Vagina (tissue), 2 donors: ENCODE results near the gene CD63. TPM values are rescaled to one million over a fixed set of nuclear protein-coding genes. Genes with fewer than 3 reads are reported as not detected.

Experiments
- DNase-seq, 2 donors: peaks; one replicate each; pipeline ENCODE4 v3.0.0-alpha.2; 2017; ENCODE audit errors: extremely low spot score in 2 of 2
- H3K27ac ChIP-seq: fragments of 200-600 bp; sonication (generic); one replicate; pipeline ENCODE4 v1.5.1; 2019
- H3K27me3 ChIP-seq: fragments of 200-600 bp; sonication (generic); one replicate; pipeline ENCODE4 v1.5.1; 2019
- H3K36me3 ChIP-seq, 2 donors: fragments of 200-600 bp; sonication (generic); one replicate each; pipeline ENCODE4 v1.5.1; 2017 to 2019
- H3K4me1 ChIP-seq: fragments of 200-600 bp; sonication (generic); one replicate; pipeline ENCODE4 v1.5.1; 2019
- H3K4me3 ChIP-seq, 2 donors: fragments of 200-600 bp; sonication (generic); 1 replicate in 1 of 2; 2 replicates in 1 of 2; pipeline ENCODE4 v1.5.1; 2016 to 2019
- H3K9me3 ChIP-seq: fragments of 200-600 bp; sonication (generic); one replicate; pipeline ENCODE4 v1.5.1; 2019
- POLR2A ChIP-seq, 2 donors: fragments of 450-650 bp; IDR thresholded peaks; one replicate each; pipeline ENCODE4 v1.6.1; 2017; ENCODE audit warnings: antibody characterized with exemption in 2 of 2, mild to moderate bottlenecking in 2 of 2, moderate library complexity in 2 of 2
- POLR2AphosphoS5 ChIP-seq, 2 donors: sonication (generic); formaldehyde crosslinking; IDR thresholded peaks; one replicate each; pipeline ENCODE4 v1.9.0; 2017; ENCODE audit warnings: antibody characterized with exemption in 2 of 2, mild to moderate bottlenecking in 2 of 2, low read depth in 1 of 2; ENCODE audit not compliant: insufficient read depth in 1 of 2
- intact Hi-C: fragments of 100-400 bp; cut with DNase I; formaldehyde crosslinking; loops from one replicate; pipeline ENCODE4 v1.15.1; 2023
- total RNA-seq: library from RNA; depleted of rRNA; stranded (reverse); fragments of >200 nt; gene quantifications from one replicate; pipeline ENCODE4 v1.2.3, GENCODE V29; 2016
- TF ChIP-seq, protein P1 (sequence below), 3 experiments: fragments of 450-650 bp in 2 of 3; fragments of 200-600 bp in 1 of 3; sonication (generic) in 1 of 3; IDR thresholded peaks; one replicate each; pipeline ENCODE4 v1.5.1; 2017 to 2019; ENCODE audit warnings: antibody characterized with exemption in 3 of 3, mild to moderate bottlenecking in 2 of 3, moderate library complexity in 2 of 3

CD63 gene
- total RNA-seq, 1 donor from 2014 or later: 568 TPM

- Histone ChIP-seq H3K27me3 (no peaks in the 10 kb centered on the region), H3K36me3 (no peaks in the 10 kb centered on the region), H3K4me3 (no peak overlapping the region), H3K4me1 (peaks cover 33% of the 10 kb centered on the region), H3K9me3 (no peaks in the 10 kb centered on the region), H3K27ac (peak overlapping the region; percentile 33)
- DNase-seq: no peak
- TF ChIP-seq, protein P1, sequence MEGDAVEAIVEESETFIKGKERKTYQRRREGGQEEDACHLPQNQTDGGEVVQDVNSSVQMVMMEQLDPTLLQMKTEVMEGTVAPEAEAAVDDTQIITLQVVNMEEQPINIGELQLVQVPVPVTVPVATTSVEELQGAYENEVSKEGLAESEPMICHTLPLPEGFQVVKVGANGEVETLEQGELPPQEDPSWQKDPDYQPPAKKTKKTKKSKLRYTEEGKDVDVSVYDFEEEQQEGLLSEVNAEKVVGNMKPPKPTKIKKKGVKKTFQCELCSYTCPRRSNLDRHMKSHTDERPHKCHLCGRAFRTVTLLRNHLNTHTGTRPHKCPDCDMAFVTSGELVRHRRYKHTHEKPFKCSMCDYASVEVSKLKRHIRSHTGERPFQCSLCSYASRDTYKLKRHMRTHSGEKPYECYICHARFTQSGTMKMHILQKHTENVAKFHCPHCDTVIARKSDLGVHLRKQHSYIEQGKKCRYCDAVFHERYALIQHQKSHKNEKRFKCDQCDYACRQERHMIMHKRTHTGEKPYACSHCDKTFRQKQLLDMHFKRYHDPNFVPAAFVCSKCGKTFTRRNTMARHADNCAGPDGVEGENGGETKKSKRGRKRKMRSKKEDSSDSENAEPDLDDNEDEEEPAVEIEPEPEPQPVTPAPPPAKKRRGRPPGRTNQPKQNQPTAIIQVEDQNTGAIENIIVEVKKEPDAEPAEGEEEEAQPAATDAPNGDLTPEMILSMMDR (IDR thresholded peaks at IDR 0.05): no peak
- TF ChIP-seq POLR2A (IDR thresholded peaks at IDR 0.05) (no peak), POLR2AphosphoS5 (IDR thresholded peaks at IDR 0.05; ENCODE audit: insufficient read depth in 1 of 2, low read depth in 1 of 2) (no peak)
- intact Hi-C loops: no loop called here
These were observed 16.0 kb downstream of the CD63 start for GRCh38 chr12:55712700-55713415.

DNA sequence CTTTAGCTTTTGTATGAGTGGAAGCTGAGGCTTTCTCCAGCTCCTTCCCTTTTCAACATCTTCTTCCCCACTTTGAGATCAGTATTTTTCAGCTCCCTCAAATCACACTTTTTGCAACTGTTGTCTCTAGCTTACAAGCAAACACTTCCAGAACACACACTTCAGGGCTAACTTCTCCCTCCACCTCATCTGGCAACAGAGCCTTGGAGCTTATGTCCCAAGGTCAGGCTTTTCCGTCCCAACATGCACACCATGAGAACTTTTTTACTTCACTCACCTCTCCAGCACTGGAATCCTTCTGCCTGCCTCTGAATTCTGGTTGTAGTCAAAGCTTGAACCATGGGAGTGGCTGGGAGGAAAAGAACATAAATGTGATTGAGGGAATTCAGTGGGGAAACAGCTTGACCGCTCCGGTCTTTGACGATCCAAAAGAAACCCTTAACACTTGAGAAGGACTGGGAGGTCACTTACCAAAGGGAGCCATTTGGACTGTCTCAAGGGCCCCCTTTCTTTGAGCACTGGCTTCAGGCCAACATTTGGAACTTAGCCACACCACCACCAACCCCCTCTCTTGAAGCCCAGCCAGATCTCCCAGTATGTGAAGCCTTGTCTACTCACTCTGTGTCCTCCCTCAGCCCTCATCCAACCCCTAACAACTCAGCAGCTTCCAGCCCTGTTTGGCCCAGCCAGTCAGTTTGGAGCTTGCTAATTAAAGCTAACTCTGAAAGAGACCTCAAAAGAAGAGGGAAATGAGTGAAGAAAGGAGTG is 16.8 kb downstream of the CD63 start:
- Histone ChIP-seq H3K36me3 (no peaks in the 10 kb centered on the region), H3K4me3 (no peak overlapping the region), H3K4me1 (peaks cover 31% of the 10 kb centered on the region), H3K27me3 (no peaks in the 10 kb centered on the region), H3K9me3 (no peaks in the 10 kb centered on the region), H3K27ac (no peak overlapping the region)
- TF ChIP-seq, protein P1 (IDR thresholded peaks at IDR 0.05): no peak
- no peak for TF ChIP-seq POLR2AphosphoS5 (IDR thresholded peaks at IDR 0.05; ENCODE audit: insufficient read depth in 1 of 2, low read depth in 1 of 2)
- no peak for TF ChIP-seq POLR2A (IDR thresholded peaks at IDR 0.05)
- no peak for DNase-seq
- intact Hi-C loops: no loop called here

- peaks cover 18% of the 10 kb centered on the region for H3K4me1 ChIP-seq
- TF ChIP-seq, protein P1 (IDR thresholded peaks at IDR 0.05): no peak
- no peak for TF ChIP-seq POLR2A (IDR thresholded peaks at IDR 0.05)
- TF ChIP-seq POLR2AphosphoS5 (IDR thresholded peaks at IDR 0.05; ENCODE audit: insufficient read depth in 1 of 2, low read depth in 1 of 2): peak in 1 of 2 donors; percentile 21
These were observed 20.0 kb downstream of the CD63 start for GRCh38 chr12:55708695-55709233.

DNA sequence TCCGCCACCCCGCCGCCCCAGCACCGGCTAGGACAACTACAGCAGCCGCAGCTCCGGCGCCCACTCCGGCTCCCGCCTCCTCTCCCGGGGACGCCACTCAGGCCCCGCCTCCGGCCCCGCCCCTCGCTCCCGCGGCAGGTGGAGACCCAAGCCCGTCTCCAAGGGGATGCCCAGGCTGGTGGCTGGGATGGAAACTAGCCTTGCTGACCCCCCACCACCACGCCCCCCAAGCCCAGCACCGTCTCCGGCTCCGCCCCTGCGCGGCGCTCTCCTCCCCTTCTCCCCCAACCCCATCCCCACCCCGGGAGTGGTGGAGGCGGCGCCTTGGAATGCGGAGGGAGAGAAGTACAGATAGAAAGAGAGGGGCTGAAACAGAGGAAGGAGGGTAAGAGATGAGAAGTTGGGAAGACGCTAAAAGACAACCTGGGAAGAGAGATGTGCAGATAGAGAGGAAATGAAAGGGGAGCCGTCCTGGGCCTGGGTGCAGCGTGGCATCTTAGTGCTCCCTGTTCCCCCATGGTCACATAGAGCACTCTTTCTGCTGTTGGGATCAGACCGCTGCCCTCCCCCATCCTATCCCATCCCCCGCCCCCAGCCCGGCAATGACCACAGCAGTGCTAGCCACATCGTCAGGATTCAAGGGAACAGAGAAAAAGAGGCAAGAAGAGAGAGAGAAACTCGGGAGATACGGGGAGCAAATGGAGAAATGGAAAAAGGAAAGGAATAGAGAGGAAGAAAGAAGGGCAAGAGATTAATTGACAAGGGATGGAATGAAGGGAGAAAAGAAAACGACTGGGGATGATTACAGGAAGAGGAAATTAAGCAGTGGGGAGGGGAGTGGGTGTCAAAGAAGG is 20.7 kb downstream of the CD63 start, which contains the start of gene ITGA7:
Gene ITGA7, minus strand, starts transcription at position 64 of the 854 bp plus-strand sequence. CDS start 222 bp downstream, outside the sequence.
- H3K4me1 ChIP-seq: peaks cover 18% of the 10 kb centered on the region
- H3K9me3 ChIP-seq: no peaks in the 10 kb centered on the region
- H3K27ac ChIP-seq: peak within 1 kb of the TSS; percentile 69
- TF ChIP-seq, protein P1 (IDR thresholded peaks at IDR 0.05): no peak
- peak in 1 of 2 donors; percentile 18 for TF ChIP-seq POLR2AphosphoS5 (IDR thresholded peaks at IDR 0.05; ENCODE audit: insufficient read depth in 1 of 2, low read depth in 1 of 2)
- no peaks in the 10 kb centered on the region for H3K36me3 ChIP-seq
- intact Hi-C loops: no loop called here
- no peak for DNase-seq
- no peaks in the 10 kb centered on the region for H3K27me3 ChIP-seq
- H3K4me3 ChIP-seq: peak within 1 kb of the TSS; percentile 53 to 66

More at GRCh38 chr12:55708695-55709233, 20.0 kb downstream of the CD63 start:
- DNase-seq: no peak
- no peaks in the 10 kb centered on the region for H3K36me3 ChIP-seq
- peak overlapping the region; percentile 69 for H3K27ac ChIP-seq
- no peaks in the 10 kb centered on the region for H3K27me3 ChIP-seq
- intact Hi-C loops: no loop called here
- peak overlapping the region in 1 of 2 donors; percentile 53 for H3K4me3 ChIP-seq
- no peaks in the 10 kb centered on the region for H3K9me3 ChIP-seq
